Mesenchymal stem cell (in vitro differentiated cells and primary cell): ENCODE measurements around the gene ZG16B.
A peak's percentile ranks its signal among the peaks of the same experiment; 100 is the strongest.

Experiments used
- DNase-seq: peaks from one replicate; pipeline ENCODE4 v3.0.0-alpha.2; 2013
- H2AFZ ChIP-seq: one replicate; pipeline ENCODE4 v1.6.1; 2013; ENCODE audit warnings: low read depth, mild to moderate bottlenecking, control low read depth, inconsistent platforms, low read length, moderate library complexity
- H2AK5ac ChIP-seq: 2 replicates; pipeline ENCODE4 v1.6.1; 2013; ENCODE audit warnings: low read length, moderate library complexity, mild to moderate bottlenecking, inconsistent platforms; ENCODE audit not compliant: severe bottlenecking
- H2BK120ac ChIP-seq: one replicate; pipeline ENCODE4 v1.6.1; 2013; ENCODE audit warnings: low read depth, mild to moderate bottlenecking, inconsistent platforms, low read length, moderate library complexity
- H2BK12ac ChIP-seq, 2 experiments: one replicate each; pipeline ENCODE4 v1.6.1; 2013; ENCODE audit warnings: inconsistent platforms in 2 of 2, low read length in 2 of 2, mild to moderate bottlenecking in 2 of 2, moderate library complexity in 2 of 2, control low read depth in 1 of 2
- H2BK15ac ChIP-seq: one replicate; pipeline ENCODE4 v1.6.1; 2013; ENCODE audit warnings: mild to moderate bottlenecking, low read depth, inconsistent platforms; ENCODE audit not compliant: poor library complexity, severe bottlenecking
- H2BK5ac ChIP-seq: 2 replicates; pipeline ENCODE4 v1.6.1; 2013; ENCODE audit warnings: low read depth, mild to moderate bottlenecking, low read length, control low read depth, inconsistent platforms; ENCODE audit not compliant: poor library complexity, severe bottlenecking
- H3K14ac ChIP-seq, 2 experiments: one replicate each; pipeline ENCODE4 v1.6.1; 2013; ENCODE audit warnings: inconsistent platforms in 2 of 2, low read length in 2 of 2, control low read depth in 1 of 2, mild to moderate bottlenecking in 1 of 2, moderate library complexity in 1 of 2
- H3K18ac ChIP-seq, 2 experiments: one replicate each; pipeline ENCODE4 v1.6.1; 2013; ENCODE audit warnings: inconsistent platforms in 2 of 2, low read length in 2 of 2, control low read depth in 1 of 2, low read depth in 1 of 2, mild to moderate bottlenecking in 1 of 2
- H3K23ac ChIP-seq, 2 experiments: one replicate each; pipeline ENCODE4 v1.6.1; 2013; ENCODE audit warnings: inconsistent platforms in 2 of 2, low read length in 2 of 2, mild to moderate bottlenecking in 2 of 2, moderate library complexity in 2 of 2, control low read depth in 1 of 2
- H3K27ac ChIP-seq: 2 replicates; pipeline ENCODE4 v1.5.1; 2013; ENCODE audit warnings: mild to moderate bottlenecking, moderate library complexity, low read length, control low read depth, inconsistent platforms; ENCODE audit not compliant: poor library complexity, severe bottlenecking
- H3K27me3 ChIP-seq, 2 experiments: 2 replicates each; pipeline versions ENCODE4 v1.6.1 to v1.7.0; 2013; ENCODE audit warnings: low read length in 2 of 2, mild to moderate bottlenecking in 2 of 2, moderate library complexity in 2 of 2, control low read depth in 1 of 2, inconsistent platforms in 1 of 2; ENCODE audit not compliant: control insufficient read depth in 1 of 2, insufficient read depth in 1 of 2
- H3K36me3 ChIP-seq, 2 experiments: 2 replicates each; pipeline versions ENCODE4 v1.6.1 to v1.7.0; 2013; ENCODE audit warnings: low read length in 2 of 2, control low read depth in 1 of 2, inconsistent platforms in 1 of 2, low read depth in 1 of 2, mild to moderate bottlenecking in 1 of 2; ENCODE audit not compliant: insufficient read depth in 2 of 2, control insufficient read depth in 1 of 2
- H3K4ac ChIP-seq, 2 experiments: one replicate each; pipeline ENCODE4 v1.6.1; 2013; ENCODE audit warnings: inconsistent platforms in 2 of 2, low read length in 2 of 2, mild to moderate bottlenecking in 2 of 2, moderate library complexity in 2 of 2, control low read depth in 1 of 2, low read depth in 1 of 2
- H3K4me1 ChIP-seq: 2 replicates; pipeline ENCODE4 v1.6.1; 2013; ENCODE audit warnings: low read depth, low read length, control low read depth; ENCODE audit not compliant: control insufficient read depth, insufficient read depth
- H3K4me2 ChIP-seq: 2 replicates; pipeline ENCODE4 v1.6.1; 2013; ENCODE audit warnings: low read length, mild to moderate bottlenecking, inconsistent platforms; ENCODE audit not compliant: poor library complexity, severe bottlenecking
- H3K4me3 ChIP-seq, 2 experiments: 2 replicates each; pipeline versions ENCODE4 v1.5.1 to v1.7.0; 2013; ENCODE audit warnings: low read length in 2 of 2, mild to moderate bottlenecking in 2 of 2, control low read depth in 1 of 2, low read depth in 1 of 2; ENCODE audit not compliant: insufficient read depth in 1 of 2
- H3K79me1 ChIP-seq: replicated peaks from 2 replicates; pipeline ENCODE4 v1.6.1; 2013; ENCODE audit warnings: mild to moderate bottlenecking, control low read depth, low read length, inconsistent platforms; ENCODE audit not compliant: poor library complexity, severe bottlenecking
- H3K9ac ChIP-seq: 2 replicates; pipeline ENCODE4 v1.7.0; 2013; ENCODE audit warnings: mild to moderate bottlenecking, low read length, moderate library complexity
- H3K9me3 ChIP-seq: 2 replicates; pipeline ENCODE4 v1.7.0; 2013; ENCODE audit warnings: mild to moderate bottlenecking, low read length; ENCODE audit not compliant: control insufficient read depth
- H4K8ac ChIP-seq: one replicate; pipeline ENCODE4 v1.6.1; 2013; ENCODE audit warnings: inconsistent platforms, mild to moderate bottlenecking, low read length, moderate library complexity
- H4K91ac ChIP-seq: one replicate; pipeline ENCODE4 v1.6.1; 2013; ENCODE audit warnings: mild to moderate bottlenecking, low read length, inconsistent platforms
- WGBS: methylation state at CpG from one replicate; pipeline ENCODE4 v1.1.7; 2013; ENCODE audit warnings: mixed read lengths; 5-methylcytosine and 5-hydroxymethylcytosine counted together

Gene ZG16B

DNA sequence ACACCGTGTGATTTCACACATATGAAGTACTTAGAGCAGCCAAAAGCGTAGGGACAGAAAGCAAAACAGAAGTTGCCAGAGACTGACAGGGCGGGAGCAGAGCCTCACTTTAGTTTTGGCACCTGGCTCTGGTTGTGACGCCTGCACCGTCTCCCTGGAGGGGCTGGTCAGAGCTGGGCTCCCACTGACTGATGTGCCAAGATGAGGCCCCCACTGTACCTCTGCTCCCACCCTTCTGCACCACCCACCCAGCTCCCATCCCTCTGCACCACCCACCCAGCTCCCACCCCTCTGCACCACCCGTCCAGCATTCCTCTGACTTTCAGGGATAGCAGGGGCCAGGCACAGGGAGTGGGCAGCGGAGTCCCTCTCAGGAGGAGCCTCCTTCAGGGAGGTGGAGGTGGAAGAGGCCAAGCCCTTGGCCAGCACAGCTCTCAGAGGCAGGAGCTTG, 16.3 kb upstream of the ZG16B start:
- H4K8ac ChIP-seq: no peak overlapping the region

DNA sequence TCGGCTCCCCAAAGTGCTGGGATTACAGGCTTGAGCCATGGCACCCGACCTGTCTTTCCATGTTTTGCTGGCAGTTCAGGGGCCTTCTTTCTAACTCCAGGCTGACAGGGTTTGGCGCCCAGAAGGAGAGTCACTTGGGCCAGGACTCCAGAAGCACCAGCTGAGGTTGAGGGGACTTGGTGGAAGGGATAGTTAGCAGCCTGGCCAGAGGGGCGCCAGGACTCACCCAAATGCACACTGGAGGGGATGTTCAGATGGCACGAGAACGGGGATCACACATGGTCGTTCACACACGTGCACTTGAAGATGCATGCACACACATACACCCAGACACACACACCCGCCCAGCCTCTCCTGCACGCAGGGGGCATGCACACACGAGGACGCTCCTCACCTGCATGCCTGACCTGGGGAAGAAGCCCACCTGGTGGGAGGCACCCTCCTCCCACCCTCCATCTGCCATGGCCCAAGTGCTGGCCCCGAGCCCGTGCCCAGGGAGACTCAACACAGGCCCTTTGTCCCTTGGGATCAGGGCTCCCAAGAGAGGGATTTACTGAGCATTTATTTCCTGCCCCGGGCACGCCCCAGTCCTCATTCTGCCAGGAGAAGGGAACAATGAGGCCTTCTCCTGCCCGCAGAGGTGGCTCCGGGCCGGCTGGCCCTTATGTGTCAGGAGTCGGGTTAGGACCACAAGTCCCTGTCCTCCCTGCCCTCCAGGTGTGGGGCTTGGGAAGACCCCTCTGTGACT, 15.4 kb upstream of the ZG16B start:
- H2BK5ac ChIP-seq: no peak overlapping the region

More for the DNA sequence above, 16.3 kb upstream of the ZG16B start:
- no peak overlapping the region for H2AFZ ChIP-seq
- H3K79me1 ChIP-seq: no peaks in the 10 kb centered on the region
- no peak overlapping the region for H2BK5ac ChIP-seq
- H3K18ac ChIP-seq: no peak overlapping the region
- DNase-seq: no peak
- no peak overlapping the region for H3K4me2 ChIP-seq
- H2AK5ac ChIP-seq: no peak overlapping the region
- no peak overlapping the region for H3K14ac ChIP-seq
- peaks cover 4% of the 10 kb centered on the region for H3K9me3 ChIP-seq
- 95% methylated on average over 7 of the region's 7 CpGs for WGBS
- no peak overlapping the region for H2BK15ac ChIP-seq
- H3K4me3 ChIP-seq: no peak overlapping the region
- no peak overlapping the region for H3K4ac ChIP-seq
- no peak overlapping the region for H4K91ac ChIP-seq
- peaks cover 6% of the 10 kb centered on the region for H3K4me1 ChIP-seq
- no peak overlapping the region for H3K23ac ChIP-seq
- no peak overlapping the region for H2BK12ac ChIP-seq
- peaks cover 34 to 72% of the 10 kb centered on the region in 2 experiments for H3K27me3 ChIP-seq
- peaks cover 0 to 2% of the 10 kb centered on the region in 2 experiments for H3K36me3 ChIP-seq
- H3K9ac ChIP-seq: no peak overlapping the region
- no peak overlapping the region for H3K27ac ChIP-seq
- no peak overlapping the region for H2BK120ac ChIP-seq

DNA sequence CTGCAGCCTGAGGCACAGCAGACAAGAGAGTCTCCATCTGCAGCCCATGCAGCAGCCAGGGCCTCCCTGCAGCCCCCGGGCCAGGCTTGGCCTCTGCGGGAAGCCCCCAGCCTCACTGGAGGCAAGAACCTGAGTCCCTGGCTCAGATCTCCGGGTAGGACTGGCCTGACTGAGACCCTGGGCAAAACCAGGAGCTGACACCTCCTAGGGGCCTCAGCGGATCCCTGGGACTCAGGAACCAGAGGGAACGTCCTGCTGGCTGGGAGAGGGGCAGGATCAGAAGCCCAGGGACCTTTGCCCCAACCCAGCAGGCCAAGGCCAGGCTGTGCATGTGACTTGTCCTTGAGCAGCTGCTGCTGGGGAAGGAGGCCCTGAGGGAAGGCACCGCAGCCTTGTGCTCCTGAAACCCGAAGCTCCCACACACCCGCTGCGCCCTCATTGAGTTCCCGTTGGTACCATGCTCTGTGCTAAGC, 14.8 kb upstream of the ZG16B start:
- no peak overlapping the region for H4K8ac ChIP-seq
- H3K23ac ChIP-seq: no peak overlapping the region
- peaks cover 0 to 2% of the 10 kb centered on the region in 2 experiments for H3K36me3 ChIP-seq
- no peak overlapping the region for H3K4me2 ChIP-seq
- no peak overlapping the region for H3K27ac ChIP-seq
- H2BK15ac ChIP-seq: no peak overlapping the region
- H3K4ac ChIP-seq: no peak overlapping the region
- H3K4me1 ChIP-seq: peaks cover 6% of the 10 kb centered on the region
- no peak overlapping the region for H2BK120ac ChIP-seq
- H3K9ac ChIP-seq: no peak overlapping the region
- no peak overlapping the region for H3K14ac ChIP-seq
- no peak overlapping the region for H3K18ac ChIP-seq
- no peak overlapping the region for H2AK5ac ChIP-seq
- 79% methylated on average over 10 of the region's 10 CpGs for WGBS
- no peak overlapping the region for H2AFZ ChIP-seq
- H3K4me3 ChIP-seq: no peak overlapping the region
- peaks cover 45 to 78% of the 10 kb centered on the region in 2 experiments for H3K27me3 ChIP-seq
- no peaks in the 10 kb centered on the region for H3K79me1 ChIP-seq
- no peak for DNase-seq
- no peak overlapping the region for H2BK5ac ChIP-seq
- H2BK12ac ChIP-seq: no peak overlapping the region
- no peaks in the 10 kb centered on the region for H3K9me3 ChIP-seq
- no peak overlapping the region for H4K91ac ChIP-seq

More for the DNA sequence above, 15.4 kb upstream of the ZG16B start:
- Histone ChIP-seq H2AFZ (no peak overlapping the region), H3K4me3 (no peak overlapping the region), H3K4ac (no peak overlapping the region), H4K91ac (no peak overlapping the region), H3K4me2 (no peak overlapping the region), H2BK120ac (no peak overlapping the region), H3K14ac (no peak overlapping the region), H3K27me3 (peaks cover 43 to 76% of the 10 kb centered on the region in 2 experiments), H4K8ac (no peak overlapping the region), H2BK12ac (no peak overlapping the region), H3K9ac (no peak overlapping the region), H3K36me3 (peaks cover 0 to 2% of the 10 kb centered on the region in 2 experiments), H3K27ac (no peak overlapping the region), H3K4me1 (peaks cover 6% of the 10 kb centered on the region), H2AK5ac (no peak overlapping the region), H3K79me1 (no peaks in the 10 kb centered on the region), H3K9me3 (no peaks in the 10 kb centered on the region), H3K18ac (no peak overlapping the region), H3K23ac (no peak overlapping the region), H2BK15ac (no peak overlapping the region)
- 83% methylated on average over 20 of the region's 20 CpGs for WGBS
- DNase-seq: no peak

DNA sequence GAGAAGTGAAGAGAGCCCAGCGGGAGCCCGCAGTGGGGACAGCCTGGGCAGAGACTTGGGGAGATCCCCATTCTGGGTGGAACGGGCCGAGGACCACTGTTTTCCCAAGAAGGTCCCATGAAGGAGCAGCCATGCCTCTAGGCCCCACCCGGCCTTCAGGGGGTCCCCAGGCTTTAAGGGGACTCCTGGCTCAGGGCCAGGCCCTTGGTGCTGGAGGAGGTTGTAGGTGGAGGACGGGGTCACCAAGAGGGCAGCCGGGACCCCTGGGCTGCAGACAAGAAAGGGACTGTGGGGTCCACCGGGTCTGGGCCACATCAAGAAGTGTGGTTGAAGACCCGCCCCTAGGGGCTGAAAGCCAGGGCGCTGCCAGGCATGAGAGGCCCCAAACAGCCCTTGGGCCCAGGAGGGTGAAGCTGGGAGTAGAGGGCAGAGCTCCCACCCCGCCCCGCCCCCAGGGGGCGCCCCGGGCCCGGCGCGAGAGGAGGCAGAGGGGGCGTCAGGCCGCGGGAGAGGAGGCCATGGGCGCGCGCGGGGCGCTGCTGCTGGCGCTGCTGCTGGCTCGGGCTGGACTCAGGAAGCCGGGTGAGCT, 13.3 kb upstream of the ZG16B start, which contains the start of gene PRSS21:
TSS of gene PRSS21 (plus strand) at position 487 of the 589 bp plus-strand sequence. CDS start at position 519, 32 bp downstream.
- peaks cover 35 to 78% of the 10 kb centered on the region in 2 experiments for H3K27me3 ChIP-seq
- H3K4me1 ChIP-seq: peaks cover 1% of the 10 kb centered on the region
- H3K9ac ChIP-seq: no peak within 1 kb of the TSS
- no peak within 1 kb of the TSS for H4K8ac ChIP-seq
- no peak within 1 kb of the TSS for H2BK120ac ChIP-seq
- H3K14ac ChIP-seq: no peak within 1 kb of the TSS
- no peak within 1 kb of the TSS for H3K4me3 ChIP-seq
- no peak within 1 kb of the TSS for H3K4me2 ChIP-seq
- no peak within 1 kb of the TSS for H2AK5ac ChIP-seq
- no peak within 1 kb of the TSS for H3K4ac ChIP-seq
- no peak within 1 kb of the TSS for H2BK5ac ChIP-seq
- no peak within 1 kb of the TSS for H3K18ac ChIP-seq
- no peak within 1 kb of the TSS for H3K27ac ChIP-seq
- H4K91ac ChIP-seq: peak within 1 kb of the TSS; percentile 7
- no peak for DNase-seq
- no peak within 1 kb of the TSS for H2AFZ ChIP-seq
- H3K23ac ChIP-seq: no peak within 1 kb of the TSS
- no peak within 1 kb of the TSS for H2BK15ac ChIP-seq
- WGBS: 79% methylated on average over 25 of the region's 28 CpGs
- H3K9me3 ChIP-seq: no peaks in the 10 kb centered on the region
- H2BK12ac ChIP-seq: no peak within 1 kb of the TSS
- H3K79me1 ChIP-seq: no peaks in the 10 kb centered on the region
- peaks cover 0 to 2% of the 10 kb centered on the region in 2 experiments for H3K36me3 ChIP-seq
